Neural crest cell (in vitro differentiated cells): ENCODE measurements around the gene SGK1. TPM values are rescaled to one million over a fixed set of nuclear protein-coding genes. Genes with fewer than 3 reads are reported as not detected.

Experiments
- DNase-seq: peaks from one replicate; pipeline ENCODE4 v3.0.0; 2021; ENCODE audit warnings: low read depth, mixed read lengths, low spot score
- H3K27ac Mint-ChIP-seq: one replicate; pipeline ENCODE4 v1.8.0; 2021; ENCODE audit warnings: mild to moderate bottlenecking, mixed read lengths; ENCODE audit not compliant: unreplicated experiment
- H3K27me3 Mint-ChIP-seq: 2 replicates; pipeline ENCODE4 v1.8.0; 2021; ENCODE audit warnings: low read depth, mild to moderate bottlenecking, mixed read lengths
- H3K36me3 Mint-ChIP-seq: 2 replicates; pipeline ENCODE4 v1.8.0; 2021; ENCODE audit warnings: low read depth, mild to moderate bottlenecking, mixed read lengths
- H3K4me1 Mint-ChIP-seq: 2 replicates; pipeline ENCODE4 v1.8.0; 2021; ENCODE audit warnings: mixed read lengths
- H3K4me3 Mint-ChIP-seq: one replicate; pipeline ENCODE4 v1.8.0; 2021; ENCODE audit warnings: mild to moderate bottlenecking, mixed read lengths
- H3K9me3 Mint-ChIP-seq: 2 replicates; pipeline ENCODE4 v1.8.0; 2021; ENCODE audit warnings: mixed read lengths
- CTCF ChIP-seq: fragments of 200-600 bp; sonication (generic); conservative IDR thresholded peaks from 2 replicates; pipeline ENCODE4 v1.5.0; 2021; ENCODE audit warnings: antibody characterized with exemption, mild to moderate bottlenecking
- total RNA-seq: library from RNA; stranded (reverse); gene quantifications from 2 replicates; pipeline ENCODE4 v1.2.1, GENCODE V29; 2021

SGK1 gene
- total RNA-seq, 1 donor from 2014 or later, result 5.9 TPM

GRCh38 chr6:134253681-134254080, 64.2 kb downstream of the SGK1 start:
- Mint-ChIP-seq H3K9me3 (no peaks in the 10 kb centered on the region), H3K4me1 (peaks cover 9% of the 10 kb centered on the region), H3K27me3 (no peaks in the 10 kb centered on the region), H3K4me3 (no peak overlapping the region), H3K36me3 (no peaks in the 10 kb centered on the region), H3K27ac (no peak overlapping the region)
- TF ChIP-seq CTCF, result no peak
- DNase-seq, result no peak

- H3K9me3 Mint-ChIP-seq, result no peaks in the 10 kb centered on the region
Observed at GRCh38 chr6:134251320-134251719, 66.6 kb downstream of the SGK1 start.

GRCh38 chr6:134250776-134251175, 67.1 kb downstream of the SGK1 start:
- H3K4me1 Mint-ChIP-seq, result peaks cover 9% of the 10 kb centered on the region
- H3K9me3 Mint-ChIP-seq, result no peaks in the 10 kb centered on the region
- no peak overlapping the region for H3K4me3 Mint-ChIP-seq
- no peak for DNase-seq
- H3K36me3 Mint-ChIP-seq, result no peaks in the 10 kb centered on the region
- no peak for TF ChIP-seq CTCF
- H3K27me3 Mint-ChIP-seq, result no peaks in the 10 kb centered on the region
- no peak overlapping the region for H3K27ac Mint-ChIP-seq

More at GRCh38 chr6:134251320-134251719, 66.6 kb downstream of the SGK1 start:
- no peak for DNase-seq
- no peak overlapping the region for H3K4me3 Mint-ChIP-seq
- peaks cover 9% of the 10 kb centered on the region for H3K4me1 Mint-ChIP-seq
- no peaks in the 10 kb centered on the region for H3K27me3 Mint-ChIP-seq
- no peak for TF ChIP-seq CTCF
- no peak overlapping the region for H3K27ac Mint-ChIP-seq
- H3K36me3 Mint-ChIP-seq, result no peaks in the 10 kb centered on the region

- Mint-ChIP-seq H3K4me3 (no peak overlapping the region), H3K27ac (no peak overlapping the region), H3K9me3 (no peaks in the 10 kb centered on the region), H3K4me1 (peaks cover 9% of the 10 kb centered on the region), H3K36me3 (no peaks in the 10 kb centered on the region), H3K27me3 (no peaks in the 10 kb centered on the region)
- no peak for TF ChIP-seq CTCF
- no peak for DNase-seq
Observed at GRCh38 chr6:134249759-134250602, 67.9 kb downstream of the SGK1 start.

- no peak for DNase-seq
- no peaks in the 10 kb centered on the region for H3K9me3 Mint-ChIP-seq
- no peak overlapping the region for H3K27ac Mint-ChIP-seq
- H3K4me1 Mint-ChIP-seq, result peaks cover 8% of the 10 kb centered on the region
- TF ChIP-seq CTCF, result no peak
- no peaks in the 10 kb centered on the region for H3K27me3 Mint-ChIP-seq
- H3K36me3 Mint-ChIP-seq, result no peaks in the 10 kb centered on the region
- no peak overlapping the region for H3K4me3 Mint-ChIP-seq
Observed at GRCh38 chr6:134249239-134249758, 68.6 kb downstream of the SGK1 start.
